ENCODE results near the gene NOPCHAP1.
"Not testable (repeated sequence)": the region's sequence is repeated elsewhere in the genome, so short reads cannot be mapped to it uniquely, and the experiment has no call there.

DNA sequence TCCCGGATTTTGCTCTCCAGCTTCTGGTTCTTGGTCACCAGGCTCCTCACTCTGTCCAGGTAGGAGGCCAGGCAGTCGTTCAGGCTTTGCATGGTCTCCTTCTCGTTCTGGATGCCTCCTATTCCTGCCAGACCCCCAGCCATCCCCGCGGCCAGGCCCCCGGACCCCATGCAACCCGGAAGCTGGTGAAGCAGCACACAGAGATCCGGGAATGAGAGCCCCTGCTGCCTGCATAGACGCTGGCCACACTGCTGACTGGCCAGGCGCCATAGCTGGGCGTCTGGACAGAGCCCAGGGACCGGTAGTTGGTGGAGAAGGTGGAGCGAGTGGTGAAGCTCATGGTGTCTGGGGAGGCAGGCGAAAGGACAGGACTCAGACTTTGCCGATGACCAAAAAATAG, 8.4 kb upstream of the NOPCHAP1 start:
- TF ChIP-seq, protein P1, sequence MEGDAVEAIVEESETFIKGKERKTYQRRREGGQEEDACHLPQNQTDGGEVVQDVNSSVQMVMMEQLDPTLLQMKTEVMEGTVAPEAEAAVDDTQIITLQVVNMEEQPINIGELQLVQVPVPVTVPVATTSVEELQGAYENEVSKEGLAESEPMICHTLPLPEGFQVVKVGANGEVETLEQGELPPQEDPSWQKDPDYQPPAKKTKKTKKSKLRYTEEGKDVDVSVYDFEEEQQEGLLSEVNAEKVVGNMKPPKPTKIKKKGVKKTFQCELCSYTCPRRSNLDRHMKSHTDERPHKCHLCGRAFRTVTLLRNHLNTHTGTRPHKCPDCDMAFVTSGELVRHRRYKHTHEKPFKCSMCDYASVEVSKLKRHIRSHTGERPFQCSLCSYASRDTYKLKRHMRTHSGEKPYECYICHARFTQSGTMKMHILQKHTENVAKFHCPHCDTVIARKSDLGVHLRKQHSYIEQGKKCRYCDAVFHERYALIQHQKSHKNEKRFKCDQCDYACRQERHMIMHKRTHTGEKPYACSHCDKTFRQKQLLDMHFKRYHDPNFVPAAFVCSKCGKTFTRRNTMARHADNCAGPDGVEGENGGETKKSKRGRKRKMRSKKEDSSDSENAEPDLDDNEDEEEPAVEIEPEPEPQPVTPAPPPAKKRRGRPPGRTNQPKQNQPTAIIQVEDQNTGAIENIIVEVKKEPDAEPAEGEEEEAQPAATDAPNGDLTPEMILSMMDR (IDR thresholded peaks at IDR 0.05; ENCODE audit: low read depth, low read length) = not testable (repeated sequence)
- not testable (repeated sequence) for TF ChIP-seq POLR2A (IDR thresholded peaks at IDR 0.05; ENCODE audit: extremely low read depth, insufficient read length)
- TF ChIP-seq, protein P2, sequence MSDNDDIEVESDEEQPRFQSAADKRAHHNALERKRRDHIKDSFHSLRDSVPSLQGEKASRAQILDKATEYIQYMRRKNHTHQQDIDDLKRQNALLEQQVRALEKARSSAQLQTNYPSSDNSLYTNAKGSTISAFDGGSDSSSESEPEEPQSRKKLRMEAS (IDR thresholded peaks at IDR 0.05; ENCODE audit: low read depth, low read length) = not testable (repeated sequence)

Data from NB4 (cell line).